Nucleus accumbens (tissue), 56 donors: Measurements from ENCODE around the gene ERG28.

ENCODE experiments used
- DNase-seq, 56 donors: peaks; one replicate each; lab custom pipeline; 2025; lab: John Stamatoyannopoulos, UW

ERG28 gene

GRCh38 chr14:75661499-75661814 is 781 bp upstream of the ERG28 start:
- no peak for DNase-seq

DNA sequence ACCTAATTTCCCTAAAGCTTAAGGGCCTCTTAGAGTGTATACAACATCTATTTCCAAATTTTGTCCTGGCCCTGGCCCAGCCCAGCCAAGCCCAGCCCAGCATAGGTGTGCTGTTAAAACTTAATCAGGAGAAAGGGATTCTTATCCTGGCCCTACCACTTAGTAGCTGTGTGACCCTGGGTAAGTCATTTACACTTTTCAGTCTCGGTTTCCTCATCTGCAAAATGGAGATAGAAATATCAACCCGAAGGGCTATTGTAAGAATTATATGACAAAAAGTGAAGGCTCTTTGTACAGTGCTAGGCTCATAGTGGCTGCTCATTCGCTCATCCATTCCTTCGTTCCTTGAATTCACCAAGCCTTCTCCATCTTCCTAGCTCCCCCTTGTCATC is 442 bp downstream of the ERG28 start:
- no peak for DNase-seq

GRCh38 chr14:75658957-75659356 is 1.7 kb downstream of the ERG28 start:
- DNase-seq = no peak

DNA sequence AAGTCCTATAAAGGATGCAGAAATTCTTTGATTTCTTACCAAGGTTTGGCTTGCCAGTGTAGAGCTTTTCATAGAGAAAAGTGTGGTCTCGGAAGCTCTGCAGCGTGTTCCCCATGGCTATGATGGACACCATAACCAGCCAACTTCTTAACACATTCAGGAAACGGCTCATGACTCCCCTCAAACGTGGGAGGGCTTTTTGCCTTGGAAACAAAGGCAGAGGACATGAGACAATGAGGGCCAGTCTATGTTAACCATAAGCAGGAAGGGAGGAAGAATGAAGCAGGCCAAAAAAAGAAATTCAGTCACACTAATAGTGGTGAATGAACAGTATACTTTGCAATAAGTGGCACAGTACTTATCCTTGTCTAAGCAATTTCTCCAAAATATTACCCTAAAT is 3.3 kb downstream of the ERG28 start:
- no peak for DNase-seq

GRCh38 chr14:75655235-75655634 is 5.4 kb downstream of the ERG28 start:
- DNase-seq = no peak

DNA sequence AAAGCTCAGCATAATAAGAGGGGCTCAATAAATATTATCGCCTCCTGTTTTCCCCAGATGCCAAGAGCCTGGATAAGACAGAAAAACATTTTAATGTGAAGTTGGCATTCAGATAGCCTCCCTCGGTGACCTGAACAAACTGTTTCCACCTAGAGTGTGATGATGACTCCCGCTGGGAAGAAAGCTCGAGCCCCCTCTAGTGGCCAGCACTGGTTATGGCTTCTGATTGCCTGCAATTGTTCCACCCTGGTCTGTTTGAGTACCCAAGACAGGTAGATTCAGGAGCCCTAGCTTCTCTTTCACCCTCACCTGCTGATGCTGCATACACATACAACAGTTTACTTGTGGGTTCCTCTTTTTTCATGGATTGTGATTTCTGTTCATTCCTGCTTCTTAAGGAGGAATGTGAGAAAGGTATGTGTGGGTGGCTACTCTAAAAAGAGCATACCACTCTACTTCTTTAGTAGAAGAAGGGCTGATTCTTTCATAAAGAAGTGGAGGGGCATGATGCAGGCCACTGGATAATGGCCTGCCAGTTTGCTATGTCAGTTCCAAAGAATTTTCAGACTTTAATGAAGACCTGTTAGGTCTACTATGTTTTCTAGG is 6.4 kb downstream of the ERG28 start:
- DNase-seq = peak in 51 of 56 donors; percentile 8 to 88 (median 56)

DNA sequence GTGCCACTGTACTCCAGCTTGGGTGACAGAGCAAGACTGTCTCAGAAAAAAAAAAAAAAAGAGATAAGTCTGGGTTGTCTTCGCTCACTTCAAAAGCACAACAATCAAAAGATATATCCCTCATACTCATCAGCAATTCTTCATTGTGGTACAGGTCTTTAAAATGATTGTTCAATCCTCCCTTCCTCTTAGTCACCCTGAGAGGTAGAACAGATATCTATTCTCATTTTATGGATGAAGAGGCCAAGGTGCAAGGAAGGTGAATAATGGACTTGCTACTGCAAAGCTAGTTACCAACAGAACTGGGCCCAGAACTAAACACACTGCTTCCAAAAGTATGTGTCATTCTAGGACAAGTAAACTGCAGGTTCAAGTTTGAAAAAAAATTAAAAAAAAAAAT is 7.1 kb downstream of the ERG28 start:
- DNase-seq = no peak

GRCh38 chr14:75650253-75651058 is 10.2 kb downstream of the ERG28 start:
- DNase-seq = no peak

- no peak for DNase-seq
Observed at GRCh38 chr14:75649773-75650172, 10.9 kb downstream of the ERG28 start.

DNA sequence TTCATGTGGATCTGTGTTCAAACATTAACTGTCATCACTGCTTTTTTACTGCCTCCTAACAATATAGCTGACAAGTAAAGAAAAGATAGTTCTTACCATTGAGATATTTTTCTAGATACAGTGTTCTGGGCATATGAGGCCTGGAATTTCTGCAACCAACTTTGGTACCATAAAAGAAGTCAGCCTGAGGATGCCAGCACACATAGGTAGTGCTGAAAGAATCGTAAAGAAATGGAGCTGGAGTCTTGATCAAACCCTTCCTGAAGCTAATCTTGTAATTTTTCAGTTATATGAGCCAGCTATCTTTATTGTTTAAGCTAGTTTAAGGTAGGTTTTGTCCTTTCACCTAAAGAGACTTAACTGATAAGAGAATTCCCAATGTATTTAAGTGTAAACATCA is 11.3 kb downstream of the ERG28 start:
- DNase-seq = no peak

GRCh38 chr14:75648066-75648838 is 12.4 kb downstream of the ERG28 start:
- peak in 4 of 56 donors; percentile 2 to 10 (median 4) for DNase-seq

DNA sequence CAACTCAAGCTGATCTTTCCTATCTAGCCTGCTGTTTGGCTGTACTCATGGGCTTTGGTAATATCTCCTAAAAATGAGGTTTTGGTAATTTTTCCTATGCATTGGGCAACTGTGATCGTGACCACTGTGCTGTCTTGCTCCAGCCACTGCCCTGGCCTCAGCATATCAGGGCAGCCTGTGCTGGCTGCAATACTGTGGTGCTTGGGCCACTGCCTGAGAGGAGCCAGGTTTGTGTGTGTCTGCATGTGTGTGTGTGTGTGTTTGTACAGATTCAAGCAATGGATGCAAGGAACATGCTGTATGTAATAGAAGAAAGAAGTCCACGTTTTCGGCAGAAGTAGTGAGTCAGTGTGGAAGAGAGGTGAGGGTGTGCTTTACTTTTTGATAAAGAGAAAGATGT is 13.0 kb downstream of the ERG28 start:
- DNase-seq = no peak

- no peak for DNase-seq
Observed at GRCh38 chr14:75646762-75647161, 13.9 kb downstream of the ERG28 start.

GRCh38 chr14:75645056-75645455 is 15.6 kb downstream of the ERG28 start:
- DNase-seq = no peak

GRCh38 chr14:75643985-75644384 is 16.7 kb downstream of the ERG28 start:
- DNase-seq = no peak

GRCh38 chr14:75640876-75641275 is 19.8 kb downstream of the ERG28 start:
- no peak for DNase-seq

- peak in 47 of 56 donors; percentile 0 to 73 (median 22) for DNase-seq
Observed at GRCh38 chr14:75636100-75636692, 24.5 kb downstream of the ERG28 start.

GRCh38 chr14:75634848-75635247 is 25.8 kb downstream of the ERG28 start:
- DNase-seq = no peak

DNA sequence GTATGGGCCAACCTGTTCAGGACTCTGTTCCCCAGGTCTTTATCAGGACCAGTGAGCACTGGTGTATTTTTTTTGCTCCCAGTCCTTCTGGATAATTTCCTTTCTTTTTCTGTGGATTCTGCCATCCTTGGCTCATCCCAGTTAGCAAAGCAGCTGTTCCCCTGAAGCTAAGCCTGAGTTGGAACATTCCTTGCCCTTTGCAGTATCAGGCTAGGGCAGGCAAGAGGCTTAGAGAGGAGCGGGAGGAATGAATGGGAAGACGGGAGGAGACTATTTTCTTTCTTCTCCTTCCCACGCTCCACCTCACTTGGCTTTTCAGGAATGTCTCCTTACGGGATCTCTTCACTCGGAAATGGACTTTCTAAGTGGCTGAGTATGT is 29.2 kb downstream of the ERG28 start:
- DNase-seq = no peak

- no peak for DNase-seq
Observed at GRCh38 chr14:75630695-75631452, 29.8 kb downstream of the ERG28 start.

DNA sequence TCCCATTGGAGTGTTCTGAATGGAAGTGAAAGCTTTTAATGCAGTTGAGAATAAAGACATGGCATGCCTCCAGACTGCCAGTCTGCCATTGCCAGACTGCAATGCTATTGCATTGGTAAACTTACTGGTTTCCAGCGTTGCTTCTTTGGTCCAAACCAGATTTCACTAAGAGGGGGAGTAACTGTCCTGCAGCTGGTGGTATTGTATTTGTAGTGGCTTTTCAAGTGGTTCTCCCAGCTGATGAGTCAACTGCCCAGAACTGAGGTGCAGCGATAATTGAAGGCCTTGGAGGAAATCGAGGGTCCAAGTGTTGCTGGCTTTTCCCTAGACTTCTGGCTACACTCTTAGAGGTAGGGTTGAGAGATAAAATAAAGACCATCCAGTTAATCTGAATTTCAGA is 31.9 kb downstream of the ERG28 start:
- DNase-seq = no peak
